Measurements from ENCODE around the gene MSANTD3.

DNA sequence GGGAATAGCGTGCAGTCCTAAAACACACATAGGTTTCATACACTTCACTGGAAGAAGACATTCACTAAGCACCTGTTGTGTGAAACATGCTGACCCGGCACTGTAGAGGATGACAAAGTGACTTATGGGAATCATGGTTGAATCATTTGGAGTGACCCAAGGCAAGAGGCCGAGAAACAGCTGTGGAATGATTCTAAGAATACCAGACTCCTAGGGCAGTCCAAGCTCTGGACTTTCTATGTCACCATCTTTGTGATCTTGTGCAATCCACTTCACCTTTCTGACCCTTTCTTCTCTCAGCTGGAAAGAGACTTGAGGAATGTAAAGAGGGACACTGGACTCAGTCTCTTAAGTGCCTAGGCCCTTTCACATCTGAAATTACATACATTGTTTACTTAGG lies 13.1 kb downstream of the MSANTD3 start:
- TF ChIP-seq ZBTB7A (CRISPR knock-in tag; IDR thresholded peaks at IDR 0.05) (no peak), MAFK (conservative IDR thresholded peaks at IDR 0.05 in 1 of 2, IDR thresholded peaks at IDR 0.05 in 1 of 2; ENCODE audit: low read length in 2 of 2) (peak in 1 of 2 experiments; percentile 50; a peak in 2 of 4 replicates), CHD2 (IDR thresholded peaks at IDR 0.05; ENCODE audit: low read depth, low read length) (no peak), SRF (IDR thresholded peaks at IDR 0.05; ENCODE audit: low read depth, low read length) (no peak), ZNF253 (CRISPR knock-in tag; IDR thresholded peaks at IDR 0.05; ENCODE audit: borderline replicate concordance) (no peak)
- TF ChIP-seq, protein P1, sequence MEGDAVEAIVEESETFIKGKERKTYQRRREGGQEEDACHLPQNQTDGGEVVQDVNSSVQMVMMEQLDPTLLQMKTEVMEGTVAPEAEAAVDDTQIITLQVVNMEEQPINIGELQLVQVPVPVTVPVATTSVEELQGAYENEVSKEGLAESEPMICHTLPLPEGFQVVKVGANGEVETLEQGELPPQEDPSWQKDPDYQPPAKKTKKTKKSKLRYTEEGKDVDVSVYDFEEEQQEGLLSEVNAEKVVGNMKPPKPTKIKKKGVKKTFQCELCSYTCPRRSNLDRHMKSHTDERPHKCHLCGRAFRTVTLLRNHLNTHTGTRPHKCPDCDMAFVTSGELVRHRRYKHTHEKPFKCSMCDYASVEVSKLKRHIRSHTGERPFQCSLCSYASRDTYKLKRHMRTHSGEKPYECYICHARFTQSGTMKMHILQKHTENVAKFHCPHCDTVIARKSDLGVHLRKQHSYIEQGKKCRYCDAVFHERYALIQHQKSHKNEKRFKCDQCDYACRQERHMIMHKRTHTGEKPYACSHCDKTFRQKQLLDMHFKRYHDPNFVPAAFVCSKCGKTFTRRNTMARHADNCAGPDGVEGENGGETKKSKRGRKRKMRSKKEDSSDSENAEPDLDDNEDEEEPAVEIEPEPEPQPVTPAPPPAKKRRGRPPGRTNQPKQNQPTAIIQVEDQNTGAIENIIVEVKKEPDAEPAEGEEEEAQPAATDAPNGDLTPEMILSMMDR (CRISPR knock-in tag; IDR thresholded peaks at IDR 0.05) = no peak
